GM18511 (cell line): Measurements from ENCODE around the gene SIRT2.

Experiments used
- ATAC-seq: cut with Tn5 transposase; IDR thresholded peaks from one replicate; pipeline ENCODE4 v1.9.1; 2021; ENCODE audit warnings: mild to moderate bottlenecking, moderate library complexity; ENCODE audit not compliant: unreplicated experiment

Gene SIRT2

DNA sequence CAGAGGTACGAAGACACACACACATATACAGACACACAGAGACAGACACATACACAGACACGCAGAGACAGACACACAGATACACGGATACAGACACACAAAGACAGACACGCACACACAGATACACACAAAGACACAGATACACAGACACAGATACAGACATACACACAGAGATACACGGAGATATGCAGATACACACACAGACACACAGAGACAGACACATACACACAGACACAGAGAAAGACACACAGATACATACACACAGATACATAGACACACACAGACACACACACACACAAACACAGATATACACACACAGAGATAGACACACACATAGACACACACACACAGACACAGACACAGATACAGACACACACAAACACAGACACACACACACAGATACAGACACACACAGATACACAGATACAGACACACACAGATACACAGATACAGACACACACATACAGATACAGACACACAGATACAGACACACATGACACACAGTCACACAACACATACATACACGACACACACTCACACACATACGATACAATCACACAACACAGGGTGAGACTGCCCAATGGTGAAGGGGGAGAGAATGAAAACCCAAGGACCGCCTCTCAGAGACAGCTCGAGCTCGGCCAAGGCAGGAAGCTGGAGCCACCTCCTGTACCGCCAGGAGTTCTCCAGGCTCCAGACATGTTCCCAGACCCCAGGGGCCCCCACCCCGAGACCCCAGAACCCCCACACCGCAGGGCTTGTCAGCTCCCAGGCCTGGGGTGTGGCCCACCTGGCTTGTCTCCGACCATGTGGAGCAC, 21.4 kb upstream of the SIRT2 start:
- ATAC-seq = no peak

DNA sequence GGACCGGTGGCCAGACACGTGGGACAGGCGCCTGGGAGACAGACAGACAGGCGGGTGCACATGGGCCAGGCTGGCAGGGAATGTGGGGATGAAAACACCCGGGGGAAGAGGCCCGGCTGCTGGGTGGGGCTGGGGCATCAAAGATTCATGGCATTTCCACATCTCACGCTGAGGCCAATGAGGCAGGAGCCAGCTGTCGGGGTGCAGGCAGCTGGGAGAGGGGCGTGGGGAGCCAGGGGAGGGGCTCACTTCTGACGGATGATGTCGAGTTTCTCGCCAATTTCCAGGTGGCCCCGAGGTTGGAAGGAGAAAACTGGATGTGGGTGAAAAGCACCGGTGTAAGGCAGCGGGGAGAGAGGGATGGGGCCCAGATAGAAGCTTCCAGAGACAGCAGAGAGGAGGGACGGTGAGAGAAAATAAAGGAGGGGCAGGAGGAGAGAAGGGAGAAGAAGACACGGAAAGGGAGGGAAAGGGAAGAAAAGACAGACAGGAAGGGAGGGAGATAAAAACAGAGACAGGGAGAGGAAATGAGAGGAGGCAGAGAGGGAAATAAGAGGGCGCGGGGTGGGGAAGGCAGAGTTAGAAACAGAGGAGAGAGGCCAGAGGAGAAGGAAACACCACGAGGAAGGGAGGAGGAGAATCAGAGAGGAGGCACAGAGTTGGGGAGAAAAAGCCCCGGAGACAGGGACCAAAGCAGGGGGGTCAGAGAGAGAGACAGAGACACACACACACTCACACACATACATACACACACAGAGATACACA, 20.6 kb upstream of the SIRT2 start:
- ATAC-seq = no peak

DNA sequence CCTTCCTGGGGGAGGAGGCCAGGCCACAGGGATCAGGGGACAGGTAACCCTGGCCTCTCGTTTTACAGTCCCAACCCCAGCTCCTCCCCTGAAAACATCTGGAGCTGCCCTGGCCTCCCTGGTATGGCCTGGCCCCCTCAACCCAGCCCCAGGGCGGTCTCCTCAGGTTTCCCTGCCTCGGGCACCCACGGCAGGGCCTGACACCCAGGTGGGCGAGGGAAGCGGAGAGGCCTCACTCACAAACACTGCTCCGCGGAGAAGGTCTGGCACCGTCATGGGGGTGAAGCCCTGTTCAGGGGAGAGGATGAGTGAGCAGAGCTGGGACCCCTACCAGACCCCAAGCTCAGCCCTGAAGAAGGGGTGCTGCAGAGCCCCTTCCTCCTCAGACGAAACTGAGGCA, 19.1 kb upstream of the SIRT2 start:
- no peak for ATAC-seq

DNA sequence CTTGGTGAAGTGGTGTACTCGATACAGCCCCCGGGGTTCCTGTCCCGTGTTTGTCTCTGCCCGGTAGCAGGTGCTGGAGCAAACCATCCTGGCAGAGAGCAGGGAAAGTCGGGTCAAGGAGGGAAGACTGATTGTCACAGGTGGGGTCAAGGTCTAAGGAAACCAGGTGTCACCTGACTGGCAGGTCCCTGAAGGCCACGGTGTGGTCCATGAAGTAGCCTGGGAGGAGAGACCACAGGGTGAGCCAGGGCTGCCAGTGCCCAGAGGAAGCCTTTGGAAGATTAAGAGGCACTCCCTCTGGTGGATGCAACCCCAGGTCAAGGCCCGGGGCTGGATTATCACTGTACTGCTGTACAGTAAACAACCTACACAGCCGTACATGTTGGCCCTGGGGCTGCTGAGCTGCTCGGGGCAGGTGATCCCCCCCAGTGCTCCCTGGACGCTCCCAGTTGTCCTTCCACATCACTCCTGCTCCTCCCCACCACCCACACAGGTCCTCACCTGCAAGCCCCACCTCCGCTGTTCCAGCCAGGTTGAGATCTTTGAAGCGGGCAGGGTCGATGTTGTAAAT, 18.6 kb upstream of the SIRT2 start:
- no peak for ATAC-seq

DNA sequence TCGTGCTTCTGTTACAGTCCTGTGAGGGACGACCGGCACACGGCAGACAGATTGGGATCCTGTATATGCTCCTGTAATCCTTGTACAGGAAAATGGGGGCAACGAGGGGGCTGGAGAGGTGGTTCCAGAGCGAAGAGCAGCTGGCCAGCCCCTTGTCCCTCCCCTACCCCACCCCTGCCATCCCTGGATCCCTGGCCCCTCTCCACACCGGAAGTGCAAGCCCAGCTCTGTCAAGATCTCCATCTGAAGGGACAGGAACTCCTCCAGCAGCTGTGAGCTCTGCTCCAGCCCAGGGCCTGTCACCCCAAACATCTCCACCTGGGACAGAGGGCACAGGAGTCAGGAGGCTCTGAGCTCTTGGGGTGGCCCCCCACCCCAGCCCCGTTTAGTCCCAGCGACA, 18.1 kb upstream of the SIRT2 start:
- ATAC-seq = no peak

DNA sequence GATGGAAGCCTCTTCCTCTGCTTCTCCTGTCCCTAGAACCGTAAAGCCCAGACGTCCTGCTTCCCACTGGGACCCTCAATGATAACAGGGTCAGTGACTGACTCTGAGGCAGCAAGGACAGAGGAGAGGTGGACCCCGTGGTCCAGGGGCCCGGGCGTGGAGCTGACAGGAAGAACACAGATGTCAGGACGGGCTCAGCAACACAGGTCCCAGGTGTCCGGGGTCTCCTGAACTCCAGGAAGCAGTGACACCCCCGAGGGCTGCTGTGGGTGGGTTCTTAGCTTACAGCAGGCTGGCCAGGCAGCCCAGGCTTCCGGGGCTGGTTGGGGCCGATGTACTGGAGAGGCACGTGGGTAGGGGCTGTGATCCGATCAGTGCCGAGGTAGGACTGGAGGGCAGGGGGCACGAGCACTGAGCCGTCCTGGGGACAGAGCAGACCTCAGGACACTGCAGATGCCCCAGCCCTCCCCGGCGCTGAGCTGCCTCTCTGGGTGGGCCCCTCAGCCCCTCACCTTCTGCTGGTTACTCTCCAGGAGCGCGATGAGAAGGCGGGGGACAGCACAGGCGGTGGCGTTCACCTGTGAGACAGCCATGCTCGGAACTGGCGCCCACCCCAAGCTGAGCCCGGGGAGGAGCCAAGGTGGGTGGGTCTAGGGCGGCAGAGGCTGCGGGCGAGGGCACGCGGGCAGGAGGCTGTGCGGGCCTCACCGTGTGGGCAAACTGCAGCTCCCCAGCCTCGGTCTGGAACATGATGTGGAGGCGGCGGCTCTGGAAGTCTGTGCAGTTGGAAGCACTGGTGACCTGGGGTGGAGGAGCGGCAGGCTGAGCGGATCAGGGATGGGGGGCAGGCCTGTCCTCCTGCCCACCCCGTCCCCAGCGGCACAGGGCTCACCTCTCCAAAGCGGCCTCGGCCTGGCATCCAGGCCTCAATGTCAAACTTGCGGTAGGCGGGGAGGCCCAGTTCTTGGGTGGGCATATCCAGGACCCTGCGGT, 16.2 kb upstream of the SIRT2 start:
- ATAC-seq = no peak

DNA sequence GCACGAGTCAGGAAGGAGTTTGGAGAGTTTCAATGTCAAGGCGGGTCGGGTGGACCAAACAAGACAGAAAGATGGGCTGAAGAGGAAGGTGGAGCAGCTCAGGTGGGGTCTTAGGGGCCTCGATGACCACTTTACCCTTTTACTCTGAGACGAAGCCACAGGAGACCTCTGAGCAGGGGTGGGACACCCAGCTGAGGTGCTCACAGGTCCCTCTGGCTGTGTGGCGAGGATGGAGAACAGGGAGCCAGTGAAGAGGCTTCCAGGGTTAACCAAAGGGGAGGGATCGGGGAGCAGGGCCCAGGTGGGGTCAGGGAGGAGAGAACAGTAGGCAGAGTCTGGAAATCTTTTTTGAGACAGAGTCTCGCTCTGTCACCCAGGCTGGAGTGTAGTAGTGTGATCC, 14.5 kb upstream of the SIRT2 start:
- ATAC-seq = no peak

DNA sequence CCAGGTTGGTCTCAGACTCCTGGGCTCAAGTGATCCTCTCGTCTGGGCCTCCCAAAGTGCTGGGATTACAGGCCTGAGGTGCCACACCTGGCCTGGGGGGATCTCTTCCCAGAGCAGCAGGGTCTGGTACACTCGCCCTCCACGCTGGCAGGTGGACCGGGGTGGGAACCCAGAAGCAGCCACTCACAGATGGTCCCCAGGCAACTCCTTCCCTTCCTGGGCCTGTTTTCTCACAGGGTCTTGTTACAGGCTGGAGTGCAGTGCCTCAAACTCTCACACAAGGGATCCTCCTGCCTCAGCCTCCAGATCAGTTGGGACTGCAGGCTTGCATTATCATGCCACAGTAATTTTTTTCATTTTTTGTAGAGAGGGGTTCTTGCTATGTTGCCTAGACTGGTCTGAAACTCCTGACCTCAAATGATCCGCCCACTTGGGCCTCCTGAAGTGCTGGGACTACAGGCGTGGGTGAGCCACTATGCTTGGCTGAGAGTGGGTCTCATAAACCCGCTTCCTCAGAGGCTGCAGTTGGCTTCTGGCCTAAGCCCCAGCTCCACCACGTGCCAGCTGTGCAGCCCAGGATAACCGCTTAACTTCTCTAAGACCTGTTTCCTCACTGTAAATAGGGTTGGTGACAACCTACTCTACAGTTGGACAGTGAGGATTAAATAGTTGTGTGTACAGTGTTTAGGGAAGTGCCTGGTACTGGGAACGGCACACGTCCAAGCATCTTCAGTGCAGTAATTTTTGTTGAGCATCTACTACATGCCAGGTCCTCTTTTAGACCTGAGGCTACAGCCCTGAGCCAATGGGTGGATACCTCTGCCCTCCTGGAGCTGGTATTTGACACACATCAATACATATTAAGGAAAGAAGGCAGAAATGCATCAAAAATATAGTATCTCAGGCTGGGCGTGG, 13.4 kb upstream of the SIRT2 start:
- no peak for ATAC-seq

DNA sequence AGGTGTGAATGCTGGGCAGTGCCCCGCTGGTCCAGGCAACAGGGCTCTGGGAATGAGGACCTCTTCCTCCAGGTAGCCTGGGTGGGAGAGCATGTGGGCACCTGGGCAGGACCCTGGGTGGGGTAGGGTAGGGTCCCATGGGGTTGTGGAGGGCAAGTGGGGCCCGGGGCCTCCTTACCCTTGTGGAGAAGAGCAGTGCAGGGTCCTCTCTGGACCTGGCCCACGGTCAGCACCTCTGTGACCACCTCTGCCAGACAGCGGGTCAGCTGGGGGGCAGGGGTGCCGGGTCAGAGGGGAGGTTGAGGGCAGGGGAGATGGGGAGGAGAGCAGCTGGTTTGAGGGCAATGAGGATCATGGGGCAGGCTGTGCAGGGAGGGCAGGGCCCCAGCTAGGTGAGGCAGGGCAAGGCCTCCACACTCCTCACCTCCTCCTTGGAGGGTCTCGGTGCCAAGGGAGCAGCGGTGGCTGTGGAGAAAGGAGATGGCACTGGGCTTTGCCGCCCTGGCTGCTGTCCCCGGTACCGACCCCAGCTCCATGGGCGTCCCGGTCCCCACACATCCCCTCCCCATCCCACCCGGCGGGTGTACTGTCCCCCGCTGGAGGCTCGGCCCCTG, 12.1 kb upstream of the SIRT2 start:
- no peak for ATAC-seq

DNA sequence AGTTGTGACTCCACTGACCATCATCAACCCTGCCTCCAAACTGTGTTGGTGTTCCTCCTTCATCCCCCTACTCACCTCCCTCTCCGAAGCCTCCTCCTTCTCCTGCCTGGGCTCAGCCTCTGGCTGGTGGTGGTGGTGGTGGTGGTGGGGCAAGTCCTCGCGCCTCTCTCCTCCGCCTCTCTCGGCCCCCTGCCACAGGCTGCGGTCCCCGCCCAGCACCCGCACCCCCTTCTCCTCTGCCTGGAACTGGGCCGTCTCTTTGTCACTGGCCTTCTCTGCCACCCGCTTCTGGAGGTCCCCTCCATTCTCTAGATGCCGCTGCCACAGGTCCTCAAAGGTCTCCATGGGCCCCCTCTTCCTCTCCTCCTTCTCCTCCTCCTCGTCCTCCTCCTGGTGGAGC, 11.1 kb upstream of the SIRT2 start:
- no peak for ATAC-seq

DNA sequence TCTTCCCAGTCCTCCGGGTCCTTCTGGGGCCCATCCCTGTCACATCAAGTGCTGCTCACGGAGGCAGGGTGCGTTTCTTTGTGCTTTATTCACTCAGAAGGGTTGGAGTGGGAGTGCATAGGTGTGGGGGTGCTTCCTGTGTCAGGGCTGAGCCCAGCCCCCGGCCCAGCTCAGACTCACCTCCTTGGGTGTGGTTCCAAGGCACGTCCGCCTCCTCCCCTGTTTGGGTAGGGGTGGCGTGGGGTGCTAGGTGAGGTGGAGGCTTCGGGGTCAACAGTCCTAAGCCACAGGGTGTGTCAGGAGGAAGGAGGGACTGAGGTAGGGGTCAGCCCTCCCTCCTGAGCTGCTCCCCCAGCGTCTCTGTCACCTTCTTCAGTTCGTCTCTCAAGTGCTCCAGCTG, 9.5 kb upstream of the SIRT2 start:
- ATAC-seq = no peak

DNA sequence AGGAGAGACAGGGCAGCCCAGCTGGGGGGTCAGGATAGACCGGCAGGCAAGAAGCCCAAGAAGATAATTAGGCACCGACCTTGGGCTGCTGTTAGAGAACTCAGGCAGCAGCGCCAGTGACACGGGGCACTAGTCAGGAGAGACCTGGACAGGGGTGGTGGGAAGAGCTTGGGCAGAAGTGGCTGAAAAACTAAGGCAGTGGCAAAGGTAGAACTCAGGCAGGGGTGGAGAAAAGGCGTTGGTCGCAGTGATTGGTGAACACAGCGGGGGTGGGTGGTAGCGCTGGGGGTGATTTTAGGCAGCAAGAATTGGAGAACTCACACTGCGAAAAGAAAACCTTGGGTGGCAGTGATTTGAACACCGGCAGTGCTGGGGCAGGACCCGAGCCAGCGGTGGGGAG, 8.3 kb upstream of the SIRT2 start:
- ATAC-seq = no peak

DNA sequence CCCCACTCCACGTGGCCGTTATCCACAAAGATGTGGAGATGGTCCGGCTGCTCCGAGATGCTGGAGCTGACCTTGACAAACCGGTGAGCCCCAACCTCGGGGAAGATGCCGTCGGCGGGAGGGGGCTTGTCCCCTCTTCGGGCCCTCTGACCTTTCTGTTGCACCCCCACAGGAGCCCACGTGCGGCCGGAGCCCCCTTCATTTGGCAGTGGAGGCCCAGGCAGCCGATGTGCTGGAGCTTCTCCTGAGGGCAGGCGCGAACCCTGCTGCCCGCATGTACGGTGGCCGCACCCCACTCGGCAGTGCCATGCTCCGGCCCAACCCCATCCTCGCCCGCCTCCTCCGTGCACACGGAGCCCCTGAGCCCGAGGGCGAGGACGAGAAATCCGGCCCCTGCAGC, 7.8 kb upstream of the SIRT2 start:
- no peak for ATAC-seq

DNA sequence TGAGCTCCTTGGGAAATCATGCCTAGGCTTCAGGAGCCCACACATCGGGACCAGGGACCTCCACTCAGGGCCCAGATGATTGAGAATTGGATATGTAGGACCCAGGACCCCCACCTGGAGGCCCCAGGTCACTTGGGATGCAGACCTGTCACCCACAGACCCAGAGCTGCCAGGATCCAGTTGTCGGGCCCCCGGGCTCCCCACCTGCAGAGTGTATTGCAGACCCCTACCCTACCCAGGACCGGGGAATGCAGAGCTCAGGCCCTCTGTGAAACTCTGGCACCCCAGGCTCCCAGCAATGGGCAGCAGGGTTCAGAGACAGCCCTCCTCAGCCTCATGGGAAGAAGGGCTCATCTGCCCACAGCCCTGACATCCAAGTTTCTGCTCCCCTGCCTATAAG, 6.2 kb upstream of the SIRT2 start:
- no peak for ATAC-seq

DNA sequence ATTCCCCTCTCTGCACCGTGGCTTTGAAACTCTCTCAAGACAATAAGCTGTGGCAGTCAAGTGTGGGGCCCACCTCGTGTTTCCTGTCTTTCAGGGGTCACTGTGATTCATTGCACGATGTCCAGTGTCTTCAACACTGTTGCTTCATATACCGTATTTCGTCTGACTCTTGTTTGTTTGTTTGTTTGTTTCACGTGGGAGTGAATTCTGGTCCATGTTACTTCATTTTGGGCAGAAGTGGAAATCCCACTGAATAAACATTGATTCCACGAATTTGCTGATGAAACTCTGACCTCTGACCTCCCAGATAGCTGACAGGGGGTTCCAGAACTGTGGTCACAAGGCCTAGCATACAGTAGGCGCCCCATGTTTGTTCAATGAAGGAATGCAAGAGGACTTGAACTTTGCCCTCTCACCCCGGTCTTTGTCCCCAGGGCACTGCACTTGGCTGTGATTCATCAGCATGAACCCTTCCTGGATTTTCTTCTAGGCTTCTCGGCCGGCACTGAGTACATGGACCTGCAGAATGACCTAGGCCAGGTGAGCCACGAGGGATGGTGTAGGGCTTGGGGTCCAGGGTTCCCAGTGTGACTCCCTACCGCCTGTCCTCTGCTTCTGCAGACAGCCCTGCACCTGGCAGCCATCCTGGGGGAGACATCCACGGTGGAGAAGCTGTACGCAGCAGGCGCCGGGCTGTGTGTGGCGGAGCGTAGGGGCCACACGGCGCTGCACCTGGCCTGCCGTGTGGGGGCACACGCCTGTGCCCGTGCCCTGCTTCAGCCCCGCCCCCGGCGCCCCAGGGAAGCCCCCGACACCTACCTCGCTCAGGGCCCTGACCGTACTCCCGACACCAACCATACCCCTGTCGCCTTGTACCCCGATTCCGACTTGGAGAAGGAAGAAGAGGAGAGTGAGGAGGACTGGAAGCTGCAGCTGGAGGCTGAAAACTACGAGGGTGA, 5.4 kb upstream of the SIRT2 start:
- ATAC-seq = no peak

DNA sequence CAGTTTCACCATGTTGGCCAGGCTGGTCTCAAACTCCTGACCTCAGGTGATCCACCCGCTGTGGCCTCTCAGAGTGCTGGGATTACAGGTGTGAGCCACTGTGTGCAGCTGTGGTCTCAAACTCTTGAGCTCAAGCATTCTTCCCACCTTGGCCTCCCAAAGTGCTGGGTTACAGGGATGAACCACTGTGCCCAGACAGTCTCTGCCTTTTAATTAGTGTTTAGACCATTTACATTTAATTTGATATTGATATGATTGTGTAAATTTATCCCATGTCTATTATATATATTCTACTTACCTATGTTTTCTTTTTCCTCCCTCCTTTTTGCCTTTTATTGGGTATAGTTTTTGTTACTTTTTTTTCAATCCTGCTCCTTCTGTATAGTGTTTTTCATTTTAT, 2.3 kb upstream of the SIRT2 start:
- no peak for ATAC-seq

DNA sequence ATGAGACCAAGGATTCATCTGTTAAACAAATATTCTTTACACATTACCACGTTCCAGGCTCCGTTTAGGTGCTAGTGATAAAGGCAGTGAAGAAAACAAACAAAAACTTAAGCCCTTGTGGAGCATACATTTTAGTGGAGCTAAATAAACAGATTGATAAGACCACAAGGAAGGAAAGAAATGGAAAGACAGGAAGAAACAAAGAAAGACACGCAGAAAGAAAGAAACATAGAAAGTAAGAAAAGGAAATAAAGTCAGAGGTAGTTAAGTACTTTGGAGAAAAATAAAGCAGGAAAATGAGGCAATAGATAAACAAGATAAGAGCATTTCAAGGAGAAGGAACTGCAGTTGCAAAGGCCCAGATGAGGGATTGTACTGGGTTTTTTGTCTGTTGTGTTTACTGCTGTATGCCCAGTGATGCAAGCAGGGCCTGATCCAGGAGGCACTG, 1.3 kb upstream of the SIRT2 start:
- ATAC-seq = no peak

DNA sequence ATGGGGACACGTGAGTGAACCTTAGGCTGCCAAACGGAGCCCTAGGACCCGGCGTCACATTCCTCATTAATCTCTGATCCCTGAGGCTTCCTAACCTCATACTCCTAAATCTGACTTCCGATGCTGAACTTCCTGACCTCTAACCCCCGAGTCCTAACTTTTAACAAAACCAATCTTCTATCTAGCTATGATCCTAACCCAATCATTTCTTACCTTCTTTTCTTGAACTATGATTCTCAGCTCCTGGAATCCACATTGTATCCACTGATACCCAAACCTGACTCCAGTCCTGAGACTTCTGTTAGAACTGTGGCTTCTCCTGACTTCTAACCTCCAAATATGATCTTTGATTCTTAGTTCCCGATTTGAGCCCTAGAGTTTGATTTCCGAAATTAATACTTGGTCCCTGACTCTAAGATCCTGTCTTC, 798 bp upstream of the SIRT2 start:
- ATAC-seq = no peak
